H1 (cell line): ENCODE measurements around the gene UHRF1. TPM values are rescaled to one million over a fixed set of nuclear protein-coding genes. Genes with fewer than 3 reads are reported as not detected.

Source experiments
- CTCF ChIA-PET: fragments of 300-600 bp; sonication (Branson Sonifier 250); formaldehyde crosslinking; loops from one replicate; lab custom pipeline; 2021; ENCODE audit not compliant: partially characterized antibody; lab: Charles Lee
- POLR2A ChIA-PET: fragments of 300-600 bp; sonication (Branson Sonifier 250); formaldehyde crosslinking; loops from one replicate; lab custom pipeline; 2021; ENCODE audit warnings: inconsistent platforms; ENCODE audit not compliant: partially characterized antibody; lab: Charles Lee
- DNase-seq, 2 experiments: peaks; one replicate each; pipeline versions ENCODE4 v3.0.0 to v3.0.0-alpha.2; 2010 to 2022; ENCODE audit warnings: low spot score in 2 of 2, low read depth in 1 of 2, mixed read lengths in 1 of 2
- FAIRE-seq: peaks from 2 replicates; lab custom pipeline; 2011; peaks lifted over from hg19 to GRCh38; lab: Jason Lieb, UNC
- H2AFZ ChIP-seq: 2 replicates; pipeline ENCODE4 v1.8.1; 2012; ENCODE audit warnings: low read length, inconsistent platforms
- H2AK5ac ChIP-seq: 2 replicates; pipeline ENCODE4 v1.6.1; 2013; ENCODE audit warnings: low read depth, low read length
- H2BK120ac ChIP-seq: replicated peaks from 2 replicates; pipeline ENCODE3; 2013; ENCODE audit warnings: low read depth, low read length, inconsistent platforms
- H2BK12ac ChIP-seq: 2 replicates; pipeline ENCODE4 v1.6.1; 2013; ENCODE audit warnings: low read depth, low read length
- H2BK15ac ChIP-seq: 2 replicates; pipeline ENCODE4 v1.6.1; 2013; ENCODE audit warnings: low read length
- H2BK20ac ChIP-seq: 2 replicates; pipeline ENCODE4 v1.6.1; 2013; ENCODE audit warnings: low read length
- H2BK5ac ChIP-seq: 2 replicates; pipeline ENCODE4 v1.6.1; 2013; ENCODE audit warnings: low read depth, low read length
- H3K14ac ChIP-seq: 2 replicates; pipeline ENCODE4 v1.6.1; 2013; ENCODE audit warnings: inconsistent platforms; ENCODE audit not compliant: insufficient read length
- H3K18ac ChIP-seq: 2 replicates; pipeline ENCODE4 v1.6.1; 2013; ENCODE audit warnings: low read length; ENCODE audit errors: extremely low read depth
- H3K23ac ChIP-seq: 2 replicates; pipeline ENCODE4 v1.6.1; 2013; ENCODE audit warnings: inconsistent platforms; ENCODE audit not compliant: insufficient read length
- H3K23me2 ChIP-seq: 2 replicates; pipeline ENCODE4 v1.6.1; 2013; ENCODE audit warnings: low read depth, low read length
- H3K27ac ChIP-seq: 2 replicates; pipeline ENCODE4 v1.6.1; 2011; ENCODE audit warnings: low read depth, low read length, inconsistent platforms
- H3K27me3 ChIP-seq, 4 experiments: replicated peaks in 1 of 4; 1 replicate in 1 of 4; 2 replicates in 3 of 4; pipeline versions ENCODE4 v1.6.1 to v1.8.1; 2011 to 2013; ENCODE audit warnings: low read length in 3 of 4, mild to moderate bottlenecking in 3 of 4, inconsistent platforms in 2 of 4, mixed read lengths in 2 of 4, moderate library complexity in 1 of 4; ENCODE audit not compliant: control insufficient read depth in 3 of 4, insufficient read depth in 3 of 4; ENCODE audit errors: extremely low read depth in 1 of 4
- H3K36me3 ChIP-seq, 4 experiments: 2 replicates each; pipeline versions ENCODE4 v1.6.1 to v1.8.1; 2011 to 2013; ENCODE audit warnings: mild to moderate bottlenecking in 4 of 4, low read length in 3 of 4, moderate library complexity in 2 of 4, control low read depth in 1 of 4, inconsistent platforms in 1 of 4; ENCODE audit not compliant: insufficient read depth in 4 of 4, control insufficient read depth in 2 of 4
- H3K4ac ChIP-seq: replicated peaks from 2 replicates; pipeline ENCODE3; 2013; ENCODE audit warnings: low read length, low read depth, mixed read lengths, inconsistent platforms; ENCODE audit not compliant: insufficient read length
- H3K4me1 ChIP-seq, 4 experiments: replicated peaks in 1 of 4; 1 replicate in 1 of 4; 2 replicates in 3 of 4; pipeline versions ENCODE4 v1.6.1 to v1.8.1; 2011 to 2013; ENCODE audit warnings: low read length in 3 of 4, inconsistent platforms in 2 of 4, mixed read lengths in 1 of 4; ENCODE audit not compliant: insufficient read depth in 4 of 4, control insufficient read depth in 3 of 4
- H3K4me2 ChIP-seq, 2 experiments: 2 replicates each; pipeline versions ENCODE4 v1.6.1 to v1.8.1; 2011 to 2013; ENCODE audit warnings: low read depth in 2 of 2, low read length in 2 of 2, control low read depth in 1 of 2, inconsistent platforms in 1 of 2, mild to moderate bottlenecking in 1 of 2; ENCODE audit not compliant: insufficient read depth in 1 of 2
- H3K4me3 ChIP-seq, 4 experiments: fragments of 200-600, 300-600 bp in 1 of 4; sonication (generic), shearing (Covaris generic), sonication (Bioruptor Twin) in 1 of 4; 2 replicates each; pipeline versions ENCODE4 v1.5.1 to v1.8.1; 2011 to 2016; ENCODE audit warnings: low read length in 4 of 4, low read depth in 3 of 4, control low read depth in 2 of 4, inconsistent platforms in 2 of 4, mild to moderate bottlenecking in 2 of 4, mixed read lengths in 1 of 4, moderate library complexity in 1 of 4; ENCODE audit not compliant: insufficient read depth in 2 of 4; ENCODE audit errors: extremely low read depth in 1 of 4
- H3K56ac ChIP-seq: replicated peaks from 2 replicates; pipeline ENCODE3; 2013; ENCODE audit warnings: low read depth, mild to moderate bottlenecking, mixed read lengths, low read length, inconsistent platforms; ENCODE audit not compliant: insufficient read length
- H3K79me1 ChIP-seq: 2 replicates; pipeline ENCODE4 v1.6.1; 2013; ENCODE audit warnings: low read depth, low read length, control low read depth
- H3K79me2 ChIP-seq, 2 experiments: 2 replicates each; pipeline versions ENCODE4 v1.6.1 to v1.8.1; 2012 to 2013; ENCODE audit warnings: low read length in 2 of 2, mild to moderate bottlenecking in 2 of 2, inconsistent platforms in 1 of 2; ENCODE audit not compliant: insufficient read depth in 2 of 2, control insufficient read depth in 1 of 2
- H3K9ac ChIP-seq, 4 experiments: replicated peaks in 1 of 4; 1 replicate in 1 of 4; 2 replicates in 3 of 4; pipeline versions ENCODE4 v1.6.1 to v1.8.1; 2011 to 2013; ENCODE audit warnings: low read depth in 3 of 4, low read length in 3 of 4, control low read depth in 2 of 4, mild to moderate bottlenecking in 2 of 4, moderate library complexity in 2 of 4, inconsistent platforms in 1 of 4; ENCODE audit errors: extremely low read depth in 1 of 4
- H3K9me3 ChIP-seq, 2 experiments: 2 replicates each; pipeline versions ENCODE4 v1.6.1 to v1.8.1; 2012 to 2013; ENCODE audit warnings: mild to moderate bottlenecking in 2 of 2, moderate library complexity in 2 of 2, control low read depth in 1 of 2, inconsistent platforms in 1 of 2, low read depth in 1 of 2, low read length in 1 of 2, mixed read lengths in 1 of 2; ENCODE audit not compliant: insufficient read depth in 2 of 2
- H4K20me1 ChIP-seq, 2 experiments: replicated peaks in 1 of 2; 2 replicates each; pipeline versions ENCODE3 to v1.8.1; 2011 to 2013; ENCODE audit warnings: inconsistent platforms in 2 of 2, low read length in 2 of 2, mild to moderate bottlenecking in 1 of 2; ENCODE audit not compliant: insufficient read depth in 2 of 2, control insufficient read depth in 1 of 2
- H4K5ac ChIP-seq: 2 replicates; pipeline ENCODE4 v1.6.1; 2013; ENCODE audit warnings: low read length, low read depth, mixed read lengths, inconsistent platforms; ENCODE audit not compliant: insufficient read length
- H4K8ac ChIP-seq: 2 replicates; pipeline ENCODE4 v1.8.0; 2013; ENCODE audit warnings: mild to moderate bottlenecking, moderate library complexity, low read length, inconsistent platforms; ENCODE audit not compliant: insufficient read depth; ENCODE audit errors: extremely low read depth
- H4K91ac ChIP-seq: replicated peaks from 2 replicates; pipeline ENCODE3; 2013; ENCODE audit warnings: low read length, mixed read lengths, inconsistent platforms; ENCODE audit not compliant: insufficient read length
- SRF ChIP-seq: IDR thresholded peaks from 2 replicates; pipeline ENCODE4 v1.6.1; 2011; ENCODE audit warnings: mild to moderate bottlenecking, low read depth, low read length, moderate library complexity
- TEAD4 ChIP-seq: IDR thresholded peaks from 2 replicates; pipeline ENCODE4 v1.6.1; 2012; ENCODE audit warnings: low read depth, low read length, inconsistent platforms, mixed read lengths
- WGBS, 2 experiments: shearing (Covaris generic) in 1 of 2; methylation state at CpG; one replicate each; pipeline versions ENCODE4 v1.1.6 to v1.1.7; 2013 to 2015; ENCODE audit warnings: low lambda C conversion rate in 2 of 2, mixed read lengths in 2 of 2, inconsistent platforms in 1 of 2, low coverage in 1 of 2, missing lambda C conversion rate in 1 of 2; ENCODE audit not compliant: insufficient replicate concordance in 2 of 2, insufficient coverage in 1 of 2, insufficient read length in 1 of 2; ENCODE audit errors: extremely low coverage in 1 of 2, missing lambda C conversion rate in 1 of 2; 5-methylcytosine and 5-hydroxymethylcytosine counted together
- polyA plus RNA-seq, 7 experiments: library from polyadenylated mRNA; depleted of rRNA in 3 of 7; stranded (reverse) in 5 of 7; unstranded in 2 of 7; fragments of >200 nt in 5 of 7; fragments of 200-250 nt in 2 of 7; gene quantifications; 1 replicate in 5 of 7; 2 replicates in 1 of 7; 4 replicates in 1 of 7; pipeline versions ENCODE4 v1.2.1 to v1.2.3, GENCODE V29; 2011 to 2013; ENCODE audit warnings: missing spikeins in 2 of 7, mixed read lengths in 2 of 7
- total RNA-seq: library from RNA; stranded (reverse); fragmentation: NEBNext Ultra II Directional; extraction: Animal tissue kit (Norgen Biotek cat#: 25700); gene quantifications from 2 replicates; pipeline ENCODE4 v1.2.1, GENCODE V29; 2021

Gene UHRF1
- total and polyA plus RNA-seq, 2 of the 8 experiments (the other 6 are each of a cell fraction or from before 2014, with no cell fraction given) = 14.7 to 65.8 TPM

GRCh38 chr19:5005096-5005495, 95.8 kb downstream of the UHRF1 start:
- H4K91ac ChIP-seq = no peak overlapping the region
- H3K79me1 ChIP-seq = peaks cover 15% of the 10 kb centered on the region
- H3K27ac ChIP-seq = no peak overlapping the region
- H2AK5ac ChIP-seq = no peak overlapping the region
- H2BK120ac ChIP-seq = no peak overlapping the region
- no peak overlapping the region for H3K18ac ChIP-seq
- no peak overlapping the region for H3K14ac ChIP-seq
- no peak overlapping the region; the same call in 1 of the 2 replicates for H4K8ac ChIP-seq
- H4K5ac ChIP-seq = no peak overlapping the region
- no peaks in the 10 kb centered on the region for H3K36me3 ChIP-seq
- DNase-seq = no peak
- no peak overlapping the region for H3K4me2 ChIP-seq
- H2BK5ac ChIP-seq = no peak overlapping the region
- H3K23ac ChIP-seq = no peak overlapping the region
- no peak overlapping the region for H3K4me3 ChIP-seq
- POLR2A ChIA-PET = interaction anchor here (0.6 to 0.8 kb wide), 2 partner anchors 31 to 36 kb away, joined by 3 read pairs; partner anchors contain the start of gene KDM4B
- H2BK12ac ChIP-seq = no peak overlapping the region
- H2AFZ ChIP-seq = no peak overlapping the region
- no peak overlapping the region for H3K9ac ChIP-seq
- no peak overlapping the region for H3K4ac ChIP-seq
- no peak overlapping the region for H2BK15ac ChIP-seq
- peaks cover 0 to 46% of the 10 kb centered on the region in 2 experiments; a peak in 2 of 4 replicates for H3K79me2 ChIP-seq
- H3K4me1 ChIP-seq = no peaks in the 10 kb centered on the region; a peak in 1 of 7 replicates
- peaks cover 2% of the 10 kb centered on the region; the same call in 1 of the 2 replicates for H3K23me2 ChIP-seq
- no peak for FAIRE-seq
- no peak overlapping the region for H2BK20ac ChIP-seq
- H3K27me3 ChIP-seq = no peaks in the 10 kb centered on the region
- CTCF ChIA-PET = interaction anchor here (0.8 to 5.3 kb wide), 7 partner anchors 9 to 328 kb away, joined by 3 to 175 read pairs (median 4); no protein-coding TSS in a partner anchor
- H3K9me3 ChIP-seq = no peaks in the 10 kb centered on the region
- H3K56ac ChIP-seq = no peak overlapping the region
- H4K20me1 ChIP-seq = peaks cover 9 to 14% of the 10 kb centered on the region in 2 experiments
- no peak for TF ChIP-seq TEAD4
- no peak for TF ChIP-seq SRF
- WGBS, 2 experiments = 91% methylated on average over 5 of the region's 5 CpGs; no CpG with 5 or more reads in 1 of the 2 experiments
